Karpas-422 (cell line): Measurements from ENCODE around the gene SLAMF8. TPM values are rescaled to one million over a fixed set of nuclear protein-coding genes. Genes with fewer than 3 reads are reported as not detected.

Experiments used
- DNase-seq: peaks from one replicate; pipeline ENCODE4 v3.0.0-alpha.2; 2015
- H2AFZ ChIP-seq: fragments of 200-600 bp; sonication (generic); 2 replicates; pipeline ENCODE4 v1.6.1; 2014; ENCODE audit warnings: antibody characterized with exemption, low read length, mixed read lengths
- H3K27ac ChIP-seq: fragments of 200-600 bp; sonication (generic); 2 replicates; pipeline ENCODE4 v1.5.1; 2014; ENCODE audit warnings: mild to moderate bottlenecking, low read length, moderate library complexity
- H3K27me3 ChIP-seq: fragments of 200-600 bp; sonication (generic); 2 replicates; pipeline ENCODE4 v1.6.1; 2014; ENCODE audit warnings: low read length, mixed read lengths
- H3K36me3 ChIP-seq: fragments of 200-600 bp; sonication (generic); 2 replicates; pipeline ENCODE4 v1.6.1; 2014; ENCODE audit warnings: low read length, mixed read lengths; ENCODE audit not compliant: insufficient read depth
- H3K4me1 ChIP-seq: fragments of 200-600 bp; sonication (generic); 2 replicates; pipeline ENCODE4 v1.6.1; 2014; ENCODE audit warnings: mild to moderate bottlenecking, low read length, mixed read lengths
- H3K4me2 ChIP-seq: fragments of 200-600 bp; sonication (generic); 2 replicates; pipeline ENCODE4 v1.6.1; 2014; ENCODE audit warnings: low read length, low read depth, mild to moderate bottlenecking; ENCODE audit not compliant: poor library complexity, severe bottlenecking
- H3K4me3 ChIP-seq: fragments of 200-600 bp; sonication (generic); 2 replicates; pipeline ENCODE4 v1.5.1; 2014; ENCODE audit warnings: mild to moderate bottlenecking, antibody characterized with exemption, low read length, mixed read lengths
- H3K79me2 ChIP-seq: fragments of 200-600 bp; sonication (generic); 2 replicates; pipeline ENCODE4 v1.6.1; 2014; ENCODE audit warnings: mild to moderate bottlenecking, low read length, mixed read lengths
- H3K9ac ChIP-seq: fragments of 200-600 bp; sonication (generic); 2 replicates; pipeline ENCODE4 v1.6.0; 2014; ENCODE audit warnings: low read length
- H3K9me2 ChIP-seq: fragments of 200-600 bp; sonication (generic), shearing (Covaris generic); replicated peaks from 2 replicates; pipeline ENCODE4 v1.6.0; 2014; ENCODE audit warnings: mild to moderate bottlenecking, low read length, moderate library complexity; ENCODE audit not compliant: insufficient read depth
- H3K9me3 ChIP-seq: fragments of 300-700, 200-600 bp; sonication (generic); 2 replicates; pipeline ENCODE4 v1.6.1; 2014; ENCODE audit warnings: low read length, mixed read lengths
- H4K20me1 ChIP-seq: fragments of 200-600 bp; sonication (generic); 2 replicates; pipeline ENCODE4 v1.6.1; 2014; ENCODE audit warnings: mild to moderate bottlenecking, antibody characterized with exemption, low read length, low read depth; ENCODE audit not compliant: insufficient read depth
- total RNA-seq: library from RNA; depleted of rRNA; stranded (reverse); fragments of >200 nt; shearing (Covaris generic); gene quantifications from 2 replicates; pipeline ENCODE4 v1.2.3, GENCODE V29; 2014; ENCODE audit warnings: low replicate concordance

The SLAMF8 gene
- total RNA-seq, 1 experiment from 2014 or later: not detected

- Histone ChIP-seq H3K36me3 (no peaks in the 10 kb centered on the region), H3K9me2 (no peaks in the 10 kb centered on the region), H3K9me3 (no peaks in the 10 kb centered on the region), H3K79me2 (no peaks in the 10 kb centered on the region), H3K4me2 (no peak overlapping the region), H3K4me3 (no peak overlapping the region), H3K4me1 (no peaks in the 10 kb centered on the region), H3K27me3 (no peaks in the 10 kb centered on the region), H3K9ac (no peak overlapping the region), H3K27ac (no peak overlapping the region), H2AFZ (no peak overlapping the region), H4K20me1 (no peaks in the 10 kb centered on the region)
- DNase-seq: peak; percentile 58
Observed at GRCh38 chr1:159790237-159790917, 36.3 kb upstream of the SLAMF8 start.

- no peak overlapping the region for H3K4me3 ChIP-seq
- no peak overlapping the region for H3K27ac ChIP-seq
- H3K36me3 ChIP-seq: no peaks in the 10 kb centered on the region
- H3K79me2 ChIP-seq: no peaks in the 10 kb centered on the region
- H3K4me2 ChIP-seq: no peak overlapping the region
- DNase-seq: no peak
- H4K20me1 ChIP-seq: no peaks in the 10 kb centered on the region
- H3K27me3 ChIP-seq: no peaks in the 10 kb centered on the region
- no peak overlapping the region for H2AFZ ChIP-seq
- H3K9me2 ChIP-seq: no peaks in the 10 kb centered on the region
- H3K9me3 ChIP-seq: no peaks in the 10 kb centered on the region
- H3K4me1 ChIP-seq: no peaks in the 10 kb centered on the region
- no peak overlapping the region for H3K9ac ChIP-seq
Observed at GRCh38 chr1:159791031-159791430, 35.6 kb upstream of the SLAMF8 start.

- DNase-seq: no peak
- no peak overlapping the region for H3K9ac ChIP-seq
- H3K9me3 ChIP-seq: no peaks in the 10 kb centered on the region
- no peak overlapping the region for H3K4me3 ChIP-seq
- no peaks in the 10 kb centered on the region for H3K27me3 ChIP-seq
- no peak overlapping the region for H2AFZ ChIP-seq
- no peak overlapping the region for H3K4me2 ChIP-seq
- H3K36me3 ChIP-seq: no peaks in the 10 kb centered on the region
- H4K20me1 ChIP-seq: no peaks in the 10 kb centered on the region
- H3K4me1 ChIP-seq: no peaks in the 10 kb centered on the region
- H3K79me2 ChIP-seq: no peaks in the 10 kb centered on the region
- no peaks in the 10 kb centered on the region for H3K9me2 ChIP-seq
- no peak overlapping the region for H3K27ac ChIP-seq
Observed at GRCh38 chr1:159791461-159791860, 35.2 kb upstream of the SLAMF8 start.

GRCh38 chr1:159795534-159795933 is 31.1 kb upstream of the SLAMF8 start:
- no peak for DNase-seq

GRCh38 chr1:159798893-159799292 is 27.8 kb upstream of the SLAMF8 start:
- Histone ChIP-seq H3K36me3 (no peaks in the 10 kb centered on the region), H3K4me1 (no peaks in the 10 kb centered on the region), H3K4me2 (no peak overlapping the region), H2AFZ (no peak overlapping the region), H3K4me3 (no peak overlapping the region), H3K27ac (no peak overlapping the region), H3K9me3 (no peaks in the 10 kb centered on the region), H3K9me2 (no peaks in the 10 kb centered on the region), H4K20me1 (no peaks in the 10 kb centered on the region), H3K27me3 (no peaks in the 10 kb centered on the region), H3K9ac (no peak overlapping the region), H3K79me2 (no peaks in the 10 kb centered on the region)
- peak; percentile 80 for DNase-seq

More at GRCh38 chr1:159795534-159795933, 31.1 kb upstream of the SLAMF8 start:
- no peak overlapping the region for H2AFZ ChIP-seq
- no peaks in the 10 kb centered on the region for H3K9me2 ChIP-seq
- H3K9me3 ChIP-seq: no peaks in the 10 kb centered on the region
- H3K4me3 ChIP-seq: no peak overlapping the region
- no peaks in the 10 kb centered on the region for H3K36me3 ChIP-seq
- no peak overlapping the region for H3K9ac ChIP-seq
- H3K27me3 ChIP-seq: no peaks in the 10 kb centered on the region
- H3K27ac ChIP-seq: no peak overlapping the region
- no peaks in the 10 kb centered on the region for H3K79me2 ChIP-seq
- H3K4me2 ChIP-seq: no peak overlapping the region
- H4K20me1 ChIP-seq: no peaks in the 10 kb centered on the region
- H3K4me1 ChIP-seq: no peaks in the 10 kb centered on the region

GRCh38 chr1:159799446-159799985 is 27.2 kb upstream of the SLAMF8 start:
- Histone ChIP-seq H4K20me1 (no peaks in the 10 kb centered on the region), H3K4me2 (no peak overlapping the region), H3K4me3 (no peak overlapping the region), H3K9me2 (no peaks in the 10 kb centered on the region), H3K27me3 (no peaks in the 10 kb centered on the region), H2AFZ (no peak overlapping the region), H3K27ac (no peak overlapping the region), H3K9me3 (no peaks in the 10 kb centered on the region), H3K4me1 (no peaks in the 10 kb centered on the region), H3K9ac (no peak overlapping the region), H3K36me3 (no peaks in the 10 kb centered on the region), H3K79me2 (no peaks in the 10 kb centered on the region)
- no peak for DNase-seq

GRCh38 chr1:159800177-159800930 is 26.3 kb upstream of the SLAMF8 start:
- Histone ChIP-seq H2AFZ (no peak overlapping the region), H3K9me3 (no peaks in the 10 kb centered on the region), H3K27ac (no peak overlapping the region), H3K9me2 (no peaks in the 10 kb centered on the region), H3K79me2 (no peaks in the 10 kb centered on the region), H3K27me3 (no peaks in the 10 kb centered on the region), H3K36me3 (no peaks in the 10 kb centered on the region), H3K4me2 (no peak overlapping the region), H3K4me1 (no peaks in the 10 kb centered on the region), H4K20me1 (no peaks in the 10 kb centered on the region), H3K4me3 (no peak overlapping the region), H3K9ac (no peak overlapping the region)
- DNase-seq: no peak

GRCh38 chr1:159802111-159802510 is 24.6 kb upstream of the SLAMF8 start, which contains the start of gene FCRL6:
TSS of gene FCRL6 (plus strand) at chr1:159802360. CDS start at chr1:159802425, 65 bp downstream.
- H3K79me2 ChIP-seq: no peaks in the 10 kb centered on the region
- no peaks in the 10 kb centered on the region for H3K9me3 ChIP-seq
- H3K27me3 ChIP-seq: no peaks in the 10 kb centered on the region
- DNase-seq: no peak
- H3K9ac ChIP-seq: no peak within 1 kb of the TSS
- H3K36me3 ChIP-seq: no peaks in the 10 kb centered on the region
- no peaks in the 10 kb centered on the region for H3K4me1 ChIP-seq
- H4K20me1 ChIP-seq: no peaks in the 10 kb centered on the region
- H3K4me3 ChIP-seq: no peak within 1 kb of the TSS
- H3K27ac ChIP-seq: no peak within 1 kb of the TSS
- H3K4me2 ChIP-seq: no peak within 1 kb of the TSS
- H3K9me2 ChIP-seq: no peaks in the 10 kb centered on the region
- H2AFZ ChIP-seq: no peak within 1 kb of the TSS
